NCI-H2196 treated with DMSO at 0.1 percent for 48 hours (cell line): Measurements from ENCODE around the gene TRIL.

ENCODE experiments used
- DNase-seq: peaks from one replicate; lab custom pipeline; 2025; ENCODE audit not compliant: unreplicated experiment; lab: John Stamatoyannopoulos, UW

TRIL gene

GRCh38 chr7:28941633-28942032, 16.5 kb downstream of the TRIL start:
- DNase-seq, result no peak

DNA sequence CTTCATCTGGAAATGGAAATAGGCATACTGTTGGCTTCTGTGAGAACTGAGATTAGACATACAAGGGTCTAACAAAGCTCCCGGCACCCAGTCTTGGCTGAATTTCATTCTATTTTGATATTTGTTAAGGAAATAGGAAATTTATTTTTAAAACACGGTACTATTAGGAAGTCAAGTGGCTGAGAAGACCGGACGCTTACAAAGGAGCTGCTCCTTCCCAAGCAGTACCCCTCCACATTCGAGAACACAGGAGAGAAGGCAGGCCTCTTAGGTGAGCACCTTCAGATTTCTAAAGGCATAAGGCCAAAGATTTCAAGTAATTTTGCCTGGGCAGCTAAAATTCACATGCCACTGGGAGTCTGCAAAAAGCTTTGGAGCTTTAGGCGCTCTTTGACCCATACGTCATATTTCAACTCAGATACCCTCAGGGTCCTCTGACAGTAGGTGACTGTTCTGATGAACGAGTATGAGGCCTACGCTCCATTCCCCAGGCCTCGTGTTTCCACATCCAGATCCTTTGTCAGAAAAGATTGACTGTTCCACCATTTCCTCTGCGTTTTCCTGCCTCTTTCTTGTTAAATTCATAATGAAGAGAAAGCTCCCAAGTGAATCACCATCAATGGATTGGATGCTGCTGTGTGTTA, 17.3 kb downstream of the TRIL start:
- DNase-seq, result no peak

DNA sequence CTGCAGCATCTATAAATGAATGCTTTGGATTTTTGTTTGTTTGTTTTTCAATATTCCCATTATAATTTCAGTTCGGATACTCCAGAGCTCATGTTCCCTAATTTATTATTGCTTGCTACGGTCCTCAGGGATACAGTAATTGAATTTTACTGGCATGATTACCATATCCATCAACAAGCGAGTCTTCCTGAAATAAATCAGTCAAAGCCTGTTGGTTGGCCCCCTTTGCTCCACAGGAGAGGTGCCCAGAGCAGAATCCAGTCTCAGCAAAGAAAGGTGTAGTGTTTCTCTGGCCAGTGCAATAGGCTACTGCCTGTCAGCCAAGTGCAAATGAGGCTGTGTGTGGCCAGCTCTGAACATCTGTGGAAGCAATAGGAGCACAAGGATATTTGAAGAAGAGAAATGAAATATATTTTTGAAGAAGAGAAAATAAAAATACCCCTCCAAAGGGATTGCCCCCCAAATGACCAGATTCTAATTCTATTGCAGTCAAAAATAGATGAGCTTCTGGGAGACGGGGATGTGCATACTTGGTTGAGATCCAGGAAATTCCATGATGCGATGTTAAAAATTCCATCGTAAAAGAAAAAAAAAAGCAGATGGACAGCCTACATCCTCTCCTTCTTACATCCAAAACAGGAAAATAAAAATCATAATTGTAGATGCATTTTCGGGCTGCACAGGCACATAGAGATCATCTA, 18.1 kb downstream of the TRIL start:
- no peak for DNase-seq

- no peak for DNase-seq
These were observed 18.8 kb downstream of the TRIL start for GRCh38 chr7:28939367-28939766.

DNA sequence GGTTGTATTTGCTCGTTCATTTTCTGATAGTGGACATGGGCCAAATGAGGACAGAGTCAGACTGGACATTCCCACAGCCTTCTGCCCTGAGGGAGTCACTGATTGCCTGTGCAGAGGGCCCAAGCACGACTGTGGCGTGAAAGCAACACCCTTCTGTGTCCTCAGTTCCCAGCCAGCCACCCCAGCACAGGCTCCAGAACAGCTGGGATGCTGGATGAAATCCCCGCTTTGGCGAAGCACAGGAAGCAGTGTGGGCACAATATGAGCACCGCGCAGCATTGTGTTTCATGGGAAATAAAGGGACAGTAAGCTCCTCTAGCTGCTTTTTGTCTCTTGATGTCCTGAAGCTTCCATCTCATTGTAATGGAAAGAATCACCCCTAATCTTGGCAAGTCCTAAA, 20.5 kb downstream of the TRIL start:
- DNase-seq, result no peak

- DNase-seq, result no peak
These were observed 21.0 kb downstream of the TRIL start for GRCh38 chr7:28937103-28937502.

DNA sequence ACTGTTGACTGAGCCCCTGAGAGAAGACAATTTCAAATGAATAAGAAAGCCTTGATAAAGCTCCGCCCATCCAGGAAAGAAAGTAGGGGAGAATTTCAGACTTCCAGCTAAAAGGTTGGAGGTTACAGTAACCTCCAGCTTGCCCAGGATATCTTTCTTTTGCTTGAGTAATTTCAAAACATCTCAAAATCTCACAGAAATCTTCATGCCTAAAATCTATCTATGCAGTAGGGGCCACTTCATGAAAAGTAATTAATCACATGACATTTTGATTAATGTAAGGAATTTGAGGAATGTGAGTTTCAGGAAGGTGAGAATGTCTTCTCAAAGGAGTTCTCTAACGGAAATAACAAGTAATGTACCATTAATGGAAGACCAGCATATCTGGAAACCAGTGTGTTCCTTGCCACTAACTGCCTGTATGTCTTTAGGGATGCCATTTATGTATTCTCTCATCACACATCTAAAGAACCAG, 24.2 kb downstream of the TRIL start:
- no peak for DNase-seq

- DNase-seq, result no peak
These were observed 26.6 kb downstream of the TRIL start for GRCh38 chr7:28931565-28931964.

GRCh38 chr7:28926871-28927597, 31.1 kb downstream of the TRIL start:
- DNase-seq, result peak; percentile 78

- DNase-seq, result peak; percentile 12
These were observed 35.4 kb downstream of the TRIL start for GRCh38 chr7:28922624-28923331.

DNA sequence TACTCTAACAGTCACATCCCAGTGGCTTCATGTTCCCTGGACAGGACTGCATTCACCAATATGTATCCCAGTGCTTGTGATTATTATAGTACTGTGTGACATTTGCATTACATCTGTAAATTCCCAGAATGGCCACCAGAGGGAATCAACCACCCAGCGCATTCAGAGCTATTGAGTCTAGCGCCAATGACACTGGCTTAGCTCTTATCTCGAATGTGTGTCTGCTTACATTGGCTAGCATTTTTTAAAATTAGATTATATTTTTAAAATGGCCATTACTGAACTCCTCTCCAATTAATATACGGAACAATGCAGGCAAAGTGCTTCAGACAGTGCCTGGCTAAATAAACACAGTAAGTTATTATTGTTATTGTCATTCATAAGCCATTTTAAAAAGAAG, 36.3 kb downstream of the TRIL start:
- peak; percentile 30 for DNase-seq

DNA sequence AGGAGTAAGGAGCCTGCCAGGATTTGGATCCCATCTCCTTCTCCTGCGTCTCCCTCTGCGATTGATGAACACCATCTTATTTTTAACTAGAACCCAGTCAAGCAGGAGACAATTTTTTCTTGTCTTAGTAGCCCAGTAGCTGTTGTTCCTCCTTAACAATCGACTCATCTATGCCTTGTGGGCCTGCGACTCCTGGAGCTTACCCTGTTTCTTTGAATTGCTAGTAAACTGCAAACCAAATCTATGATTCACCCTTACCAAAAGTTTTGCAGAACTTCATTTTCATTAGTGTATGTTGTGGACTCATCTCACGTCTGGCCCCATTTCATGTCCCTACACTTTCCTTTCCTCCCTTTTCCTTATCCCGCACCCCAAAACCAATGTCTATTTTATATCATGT, 37.7 kb downstream of the TRIL start:
- DNase-seq, result no peak

DNA sequence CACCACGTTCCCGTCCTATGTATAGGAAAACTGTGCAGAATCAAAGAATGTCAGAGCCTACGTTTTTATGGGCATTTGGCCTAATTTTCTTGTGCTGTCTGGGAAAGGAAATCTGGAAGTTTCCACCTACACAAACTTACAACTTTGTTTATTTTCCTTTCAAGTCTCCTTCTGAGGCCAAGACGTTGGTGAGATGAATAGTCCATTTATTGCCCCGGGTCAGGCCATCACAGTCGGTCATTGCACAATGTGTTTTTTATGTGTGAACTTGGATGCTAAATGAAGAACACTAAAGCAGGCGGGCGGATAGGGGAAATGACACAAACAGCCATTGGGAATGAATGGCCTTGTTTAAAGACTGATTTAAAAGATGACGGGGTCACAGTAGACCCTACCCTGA, 38.6 kb downstream of the TRIL start:
- no peak for DNase-seq

DNA sequence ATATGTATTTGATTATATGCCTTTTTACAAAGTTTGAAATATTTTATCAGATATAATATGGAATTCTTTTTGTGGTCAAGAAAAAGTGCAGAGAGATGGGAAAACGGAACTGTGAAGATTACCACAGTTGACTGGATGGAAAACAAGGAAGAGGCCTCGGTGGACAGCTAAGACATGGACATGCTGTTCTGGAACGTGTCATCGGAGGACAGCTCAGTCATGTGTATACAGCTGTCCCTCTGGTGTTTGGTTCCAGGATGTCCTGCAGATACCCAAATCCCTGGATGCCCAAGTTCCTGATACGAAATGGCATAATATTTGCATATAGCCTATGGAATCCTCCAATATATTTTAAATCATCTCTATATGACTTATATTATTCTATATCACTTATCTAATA, 49.4 kb downstream of the TRIL start:
- no peak for DNase-seq

DNA sequence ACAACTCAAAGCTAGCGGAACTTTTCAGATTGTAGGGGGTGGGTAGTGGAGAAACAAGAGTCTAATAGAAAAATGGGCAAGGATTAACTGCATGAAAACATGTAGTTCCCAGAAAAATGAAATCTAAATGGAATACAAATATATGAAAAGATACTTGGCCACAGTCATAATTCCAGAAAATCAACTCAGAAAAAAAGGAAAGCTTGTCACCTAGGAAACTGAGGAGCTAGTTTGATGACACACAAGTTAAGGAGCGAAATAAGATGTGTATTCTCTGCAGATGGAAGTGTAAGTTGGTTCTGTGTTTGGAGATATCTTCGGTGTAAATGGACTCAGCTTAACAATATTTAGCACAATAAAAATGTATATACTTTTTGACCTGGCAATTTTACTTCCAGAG, 52.7 kb downstream of the TRIL start:
- no peak for DNase-seq

GRCh38 chr7:28904578-28905048, 53.5 kb downstream of the TRIL start:
- no peak for DNase-seq

DNA sequence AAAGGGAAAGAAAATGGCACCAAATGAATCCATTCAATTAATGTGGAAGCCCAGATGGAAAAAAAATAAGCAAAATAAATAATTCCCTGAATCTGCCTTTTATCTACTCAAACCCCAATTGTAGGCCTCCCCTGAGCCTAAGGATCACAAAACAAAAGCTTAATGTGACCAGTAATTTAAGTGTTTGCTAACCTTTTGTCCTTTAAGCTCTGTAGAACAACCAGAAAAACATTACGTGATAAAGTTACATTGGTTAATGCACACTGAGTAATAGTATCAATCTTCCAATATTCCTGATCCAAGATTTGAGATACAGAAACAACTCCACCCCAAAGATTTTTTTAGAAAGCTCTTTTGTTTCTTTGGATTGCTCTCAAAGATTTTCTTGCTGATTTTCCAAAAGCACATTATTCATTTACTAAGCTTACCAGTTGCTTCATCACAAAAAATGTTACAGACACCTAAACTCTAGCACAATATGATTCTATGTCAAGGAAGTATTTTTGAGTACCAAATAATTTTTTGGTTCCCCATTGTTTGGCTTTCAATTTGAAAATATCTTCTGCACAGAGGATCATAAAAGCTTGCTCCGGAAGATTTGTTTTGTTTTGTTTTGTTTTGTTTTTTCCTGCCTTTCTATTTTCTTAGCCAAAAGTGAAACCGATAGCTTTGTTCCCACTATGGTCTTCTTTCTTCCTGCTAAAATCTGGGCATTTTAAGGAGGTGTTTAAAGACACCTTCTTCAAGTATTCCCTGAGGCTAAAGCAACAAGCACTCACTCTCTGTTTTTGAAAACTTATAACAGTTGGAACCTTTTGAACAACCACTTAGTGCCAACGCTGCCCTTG, 54.2 kb downstream of the TRIL start:
- no peak for DNase-seq
